ENCODE measurements around the gene KCNA3.

GRCh38 chr1:110688514-110688913, 13.8 kb upstream of the KCNA3 start:
- no peak for TF ChIP-seq FOXP2 (optimal IDR thresholded peaks at IDR 0.05; ENCODE audit: control extremely low read depth, extremely low read length, insufficient read depth)
- no peak for TF ChIP-seq POLR2AphosphoS5 (IDR thresholded peaks at IDR 0.05; ENCODE audit: borderline replicate concordance, low read depth, low read length)
- TF ChIP-seq EZH2 (IDR thresholded peaks at IDR 0.05): no peak

All from SK-N-MC (cell line).